Measurements from ENCODE around the gene CYP27B1. TPM values are rescaled to one million over a fixed set of nuclear protein-coding genes. Genes with fewer than 3 reads are reported as not detected.

The CYP27B1 gene
- total and polyA plus RNA-seq, 9 of the 15 experiments (the other 6 are each of a cell fraction or from before 2014, with no cell fraction given), result 0.18 to 4.2 (median 1.8) TPM

- TF ChIP-seq CHD7 (IDR thresholded peaks at IDR 0.05; ENCODE audit: low read depth, low read length), result no peak
- no peak for TF ChIP-seq CSDE1 (IDR thresholded peaks at IDR 0.05)
- no peak for TF ChIP-seq ZNF217 (CRISPR knock-in tag; IDR thresholded peaks at IDR 0.05)
- TF ChIP-seq ZNF77 (CRISPR knock-in tag; IDR thresholded peaks at IDR 0.05), result no peak
- TF ChIP-seq SRSF3 (IDR thresholded peaks at IDR 0.05; ENCODE audit: insufficient read depth, low read length), result no peak
- TF ChIP-seq BRD4 (IDR thresholded peaks at IDR 0.05), result 0 out of 2 replicates have a peak, but pooled peaks have one; percentile 67
- TF ChIP-seq CTBP1 (IDR thresholded peaks at IDR 0.05; ENCODE audit: borderline replicate concordance), result no peak
- no peak for TF ChIP-seq POLR2B (IDR thresholded peaks at IDR 0.05; ENCODE audit: low read depth, partially characterized antibody)
- no peak for TF ChIP-seq THRB (CRISPR knock-in tag; conservative IDR thresholded peaks at IDR 0.05)
- TF ChIP-seq CAMTA2 (CRISPR knock-in tag; conservative IDR thresholded peaks at IDR 0.05), result no peak
- TF ChIP-seq STAT5B (CRISPR knock-in tag; IDR thresholded peaks at IDR 0.05), result no peak
- no peak; the same call in 1 of the 2 replicates for TF ChIP-seq NFIC (IDR thresholded peaks at IDR 0.05)
- TF ChIP-seq ZNF134 (CRISPR knock-in tag; conservative IDR thresholded peaks at IDR 0.05), result no peak
- no peak for TF ChIP-seq HOMEZ (CRISPR knock-in tag; IDR thresholded peaks at IDR 0.05)
These were observed 5.8 kb upstream of the CYP27B1 start, which contains the start of gene EEF1AKMT3 (continued) for GRCh38 chr12:57772429-57773322.
